ENCODE results near the gene FXYD6. TPM values are rescaled to one million over a fixed set of nuclear protein-coding genes. Genes with fewer than 3 reads are reported as not detected.
A peak's percentile ranks its signal among the peaks of the same experiment; 100 is the strongest.

Gene FXYD6
- polyA plus RNA-seq, 1 of the 3 experiments (the other 2 are of a cell fraction): 1.4 TPM

DNA sequence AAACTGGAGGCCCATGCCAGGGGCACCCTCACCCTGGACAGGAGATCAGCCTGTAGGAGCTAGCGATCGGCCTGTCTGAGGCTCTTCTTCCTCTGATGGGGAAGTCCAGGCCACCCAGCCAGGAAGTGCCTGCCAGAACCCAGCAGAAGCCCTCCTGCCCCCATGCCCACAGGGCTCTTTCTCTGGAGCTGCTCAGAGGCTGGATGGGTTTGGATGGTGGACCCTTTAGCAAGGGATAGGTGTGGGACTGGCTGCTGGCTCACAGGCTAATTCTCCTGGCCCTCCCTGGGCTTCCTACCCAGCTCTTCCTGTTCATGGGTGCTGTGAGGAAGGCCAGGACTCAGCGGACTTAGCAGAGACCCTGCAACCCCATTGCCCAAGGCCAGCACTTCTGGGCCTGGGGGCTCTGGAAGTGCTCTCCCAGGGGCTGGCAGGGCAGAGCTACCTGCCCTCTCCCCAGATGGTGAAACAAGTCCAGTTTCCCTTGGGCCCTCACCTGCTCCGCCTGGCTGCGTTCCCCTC is 59.6 kb downstream of the FXYD6 start:
- no peaks in the 10 kb centered on the region for H3K36me3 ChIP-seq (replicated peaks in 1 of 2; ENCODE audit: control insufficient read depth in 1 of 2, insufficient read depth in 2 of 2, low read length in 1 of 2)
- H3K27ac ChIP-seq (ENCODE audit: low read depth in 2 of 2, low read length in 1 of 2): no peak overlapping the region; a peak in 1 of 4 replicates
- H4K20me1 ChIP-seq (ENCODE audit: insufficient read depth): no peaks in the 10 kb centered on the region
- H3K27me3 ChIP-seq (ENCODE audit: insufficient read depth): no peaks in the 10 kb centered on the region
- H3K9me3 ChIP-seq: no peaks in the 10 kb centered on the region
- no peaks in the 10 kb centered on the region for H3F3A ChIP-seq (replicated peaks; ENCODE audit: insufficient read depth)
- H3K4me2 ChIP-seq: no peak overlapping the region
- peak overlapping the region; percentile 72; the same call in 1 of the 2 replicates for H2AFZ ChIP-seq (ENCODE audit: low read depth)
- 91% methylated on average over 4 of the region's 5 CpGs for WGBS (ENCODE audit: low lambda C conversion rate)
- H3K4me3 ChIP-seq (ENCODE audit: low read depth in 2 of 2, low read length in 1 of 2): no peak overlapping the region
- no peak for TF ChIP-seq YY1 (IDR thresholded peaks at IDR 0.05; ENCODE audit: low read depth)
- H3K4me1 ChIP-seq (ENCODE audit: control insufficient read depth in 1 of 2, insufficient read depth in 2 of 2, low read depth in 1 of 2, low read length in 1 of 2): peaks cover 8 to 28% of the 10 kb centered on the region in 2 experiments; a peak in 2 of 4 replicates
- no peak for DNase-seq
- H3K9me2 ChIP-seq: no peaks in the 10 kb centered on the region
- H3K9ac ChIP-seq: no peak overlapping the region
- ChIA-PET CTCF (interaction anchor here (0.7 to 25.9 kb wide), 43 partner anchors 10 to 423 kb away, joined by 3 to 481 read pairs (median 5); partner anchors contain the start of gene FXYD6), POLR2A (interaction anchor here (1.9 kb wide), 1 partner anchor 390 kb away, joined by 9 read pairs; no protein-coding TSS in a partner anchor)
- no peaks in the 10 kb centered on the region for H3K79me2 ChIP-seq (ENCODE audit: insufficient read depth)

- H3F3A ChIP-seq (replicated peaks; ENCODE audit: insufficient read depth): no peaks in the 10 kb centered on the region
- H3K4me2 ChIP-seq: no peak overlapping the region
- H3K36me3 ChIP-seq (replicated peaks in 1 of 2; ENCODE audit: control insufficient read depth in 1 of 2, insufficient read depth in 2 of 2, low read length in 1 of 2): no peaks in the 10 kb centered on the region
- H3K9me2 ChIP-seq: no peaks in the 10 kb centered on the region
- H3K27me3 ChIP-seq (ENCODE audit: insufficient read depth): no peaks in the 10 kb centered on the region
- DNase-seq: peak; percentile 71
- no peak overlapping the region; a peak in 1 of 4 replicates for H3K27ac ChIP-seq (ENCODE audit: low read depth in 2 of 2, low read length in 1 of 2)
- peaks cover 8 to 28% of the 10 kb centered on the region in 2 experiments; a peak in 2 of 4 replicates for H3K4me1 ChIP-seq (ENCODE audit: control insufficient read depth in 1 of 2, insufficient read depth in 2 of 2, low read depth in 1 of 2, low read length in 1 of 2)
- WGBS (ENCODE audit: low lambda C conversion rate): 65% methylated on average over 14 of the region's 20 CpGs
- no peaks in the 10 kb centered on the region for H4K20me1 ChIP-seq (ENCODE audit: insufficient read depth)
- POLR2A ChIA-PET: interaction anchor here (1.9 kb wide), 1 partner anchor 390 kb away, joined by 9 read pairs; no protein-coding TSS in a partner anchor
- peak overlapping the region; percentile 72; the same call in 1 of the 2 replicates for H2AFZ ChIP-seq (ENCODE audit: low read depth)
- TF ChIP-seq FOSL2 (IDR thresholded peaks at IDR 0.05; ENCODE audit: borderline replicate concordance, low read depth) (peak; percentile 35; the same call in 1 of the 2 replicates), MXI1 (IDR thresholded peaks at IDR 0.05; ENCODE audit: low read depth, low read length) (no peak), FOXM1 (IDR thresholded peaks at IDR 0.05; ENCODE audit: low read depth) (no peak), TCF12 (IDR thresholded peaks at IDR 0.05) (0 out of 2 replicates have a peak, but pooled peaks have one; percentile 4)
- TF ChIP-seq, protein P1, sequence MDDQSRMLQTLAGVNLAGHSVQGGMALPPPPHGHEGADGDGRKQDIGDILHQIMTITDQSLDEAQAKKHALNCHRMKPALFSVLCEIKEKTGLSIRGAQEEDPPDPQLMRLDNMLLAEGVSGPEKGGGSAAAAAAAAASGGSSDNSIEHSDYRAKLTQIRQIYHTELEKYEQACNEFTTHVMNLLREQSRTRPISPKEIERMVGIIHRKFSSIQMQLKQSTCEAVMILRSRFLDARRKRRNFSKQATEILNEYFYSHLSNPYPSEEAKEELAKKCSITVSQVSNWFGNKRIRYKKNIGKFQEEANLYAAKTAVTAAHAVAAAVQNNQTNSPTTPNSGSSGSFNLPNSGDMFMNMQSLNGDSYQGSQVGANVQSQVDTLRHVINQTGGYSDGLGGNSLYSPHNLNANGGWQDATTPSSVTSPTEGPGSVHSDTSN (IDR thresholded peaks at IDR 0.05): peak; percentile 75
- no peak overlapping the region for H3K4me3 ChIP-seq (ENCODE audit: low read depth in 2 of 2, low read length in 1 of 2)
- no peaks in the 10 kb centered on the region for H3K79me2 ChIP-seq (ENCODE audit: insufficient read depth)
- no peaks in the 10 kb centered on the region for H3K9me3 ChIP-seq
- CTCF ChIA-PET: interaction anchor here (0.7 to 25.9 kb wide), 19 partner anchors 10 to 400 kb away, joined by 3 to 481 read pairs (median 11); no protein-coding TSS in a partner anchor
- no peak overlapping the region for H3K9ac ChIP-seq
Measured at GRCh38 chr11:117816151-117816741, 60.2 kb downstream of the FXYD6 start.

- Histone ChIP-seq H3K9me2 (no peaks in the 10 kb centered on the region), H3K4me1 (ENCODE audit: control insufficient read depth in 1 of 2, insufficient read depth in 2 of 2, low read depth in 1 of 2, low read length in 1 of 2) (peaks cover 8 to 28% of the 10 kb centered on the region in 2 experiments; a peak in 2 of 4 replicates), H4K20me1 (ENCODE audit: insufficient read depth) (no peaks in the 10 kb centered on the region), H3K4me3 (ENCODE audit: low read depth in 2 of 2, low read length in 1 of 2) (no peak overlapping the region), H3K27me3 (ENCODE audit: insufficient read depth) (no peaks in the 10 kb centered on the region), H3K9me3 (no peaks in the 10 kb centered on the region), H3F3A (replicated peaks; ENCODE audit: insufficient read depth) (no peaks in the 10 kb centered on the region), H3K36me3 (replicated peaks in 1 of 2; ENCODE audit: control insufficient read depth in 1 of 2, insufficient read depth in 2 of 2, low read length in 1 of 2) (no peaks in the 10 kb centered on the region), H3K4me2 (no peak overlapping the region), H2AFZ (ENCODE audit: low read depth) (no peak overlapping the region), H3K79me2 (ENCODE audit: insufficient read depth) (no peaks in the 10 kb centered on the region), H3K9ac (no peak overlapping the region), H3K27ac (ENCODE audit: low read depth in 2 of 2, low read length in 1 of 2) (no peak overlapping the region)
- ChIA-PET CTCF (interaction anchor here (0.8 to 25.9 kb wide), 12 partner anchors 9 to 389 kb away, joined by 3 to 481 read pairs (median 40); no protein-coding TSS in a partner anchor), POLR2A (no interaction called here)
- 83% methylated on average over 2 of the region's 7 CpGs for WGBS (ENCODE audit: low lambda C conversion rate)
- DNase-seq: no peak
- TF ChIP-seq, protein P2, sequence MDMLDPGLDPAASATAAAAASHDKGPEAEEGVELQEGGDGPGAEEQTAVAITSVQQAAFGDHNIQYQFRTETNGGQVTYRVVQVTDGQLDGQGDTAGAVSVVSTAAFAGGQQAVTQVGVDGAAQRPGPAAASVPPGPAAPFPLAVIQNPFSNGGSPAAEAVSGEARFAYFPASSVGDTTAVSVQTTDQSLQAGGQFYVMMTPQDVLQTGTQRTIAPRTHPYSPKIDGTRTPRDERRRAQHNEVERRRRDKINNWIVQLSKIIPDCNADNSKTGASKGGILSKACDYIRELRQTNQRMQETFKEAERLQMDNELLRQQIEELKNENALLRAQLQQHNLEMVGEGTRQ (IDR thresholded peaks at IDR 0.05; ENCODE audit: borderline replicate concordance, low read depth, low read length): no peak
- TF ChIP-seq REST (IDR thresholded peaks at IDR 0.05; ENCODE audit: low read depth, low read length): no peak
- TF ChIP-seq FOXJ3 (CRISPR knock-in tag; IDR thresholded peaks at IDR 0.05): no peak
- no peak for TF ChIP-seq SIN3A (IDR thresholded peaks at IDR 0.05; ENCODE audit: borderline replicate concordance, low read depth, low read length)
- no peak for TF ChIP-seq NRF1 (IDR thresholded peaks at IDR 0.05; ENCODE audit: low read depth, low read length)
- TF ChIP-seq ELF1 (IDR thresholded peaks at IDR 0.05): no peak
- no peak for TF ChIP-seq TCF12 (IDR thresholded peaks at IDR 0.05)
- no peak for TF ChIP-seq SMC3 (IDR thresholded peaks at IDR 0.05; ENCODE audit: low read depth, low read length)
Measured at GRCh38 chr11:117815262-117815803, 61.1 kb downstream of the FXYD6 start.
